HepG2 (cell line): Measurements from ENCODE around the gene PLEKHA3. TPM values are rescaled to one million over a fixed set of nuclear protein-coding genes. Genes with fewer than 3 reads are reported as not detected.

Source experiments
- ATAC-seq: fragments of 200-7000 bp; cut with Tn5 transposase; 3 replicates; pipeline ENCODE4 v1.9.1; 2020; ENCODE audit warnings: mild to moderate bottlenecking, moderate library complexity
- BruUV-seq: library from RNA; stranded (reverse); fragments of 400-500 nt; replicated peaks from 2 replicates; lab custom pipeline; 2021; lab: Mats Ljungman, UMichigan
- CTCF ChIA-PET: fragments of 300-600 bp; formaldehyde crosslinking; extraction: SDS; loops from one replicate; lab custom pipeline; 2021; ENCODE audit warnings: low total read pairs, inconsistent platforms, low intra/inter-chr PET ratio; lab: Yijun Ruan, JAX
- POLR2A ChIA-PET: fragments of 350-600 bp; sonication (Branson Sonifier 250); formaldehyde crosslinking; loops from one replicate; lab custom pipeline; 2020; ENCODE audit warnings: antibody characterized with exemption, inconsistent platforms; lab: Yijun Ruan, JAX
- DNase-seq: peaks from one replicate; pipeline ENCODE4 v3.0.0-alpha.2; 2015; ENCODE audit warnings: low spot score
- FAIRE-seq: peaks from 3 replicates; lab custom pipeline; 2011; peaks lifted over from hg19 to GRCh38; lab: Jason Lieb, UNC
- H2AFZ ChIP-seq: one replicate; pipeline ENCODE4 v1.6.1; 2011; ENCODE audit warnings: low read length, inconsistent platforms
- H3K27ac ChIP-seq: fragments of 300-600 bp; 3 replicates; pipeline ENCODE4 v1.8.0; 2011; ENCODE audit warnings: mixed run types, mild to moderate bottlenecking, mixed read lengths, low read length, inconsistent platforms; ENCODE audit not compliant: insufficient read depth; ENCODE audit errors: extremely low read length
- H3K27me3 ChIP-seq, 2 experiments: fragments of 200-600 bp in 1 of 2; 2 replicates in 1 of 2; 3 replicates in 1 of 2; pipeline versions ENCODE4 v1.6.0 to v1.8.0; 2011; ENCODE audit warnings: low read length in 2 of 2, mild to moderate bottlenecking in 2 of 2, moderate library complexity in 2 of 2, inconsistent platforms in 1 of 2; ENCODE audit not compliant: insufficient read depth in 2 of 2, control insufficient read depth in 1 of 2
- H3K36me3 ChIP-seq, 2 experiments: fragments of 200-600 bp in 1 of 2; replicated peaks in 1 of 2; 2 replicates in 1 of 2; 3 replicates in 1 of 2; pipeline versions ENCODE4 v1.5.1 to v1.8.0; 2011; ENCODE audit warnings: low read length in 2 of 2, inconsistent platforms in 1 of 2; ENCODE audit not compliant: insufficient read depth in 2 of 2, control insufficient read depth in 1 of 2
- H3K4me1 ChIP-seq: 2 replicates; pipeline ENCODE4 v1.5.1; 2012; ENCODE audit warnings: low read length, inconsistent platforms; ENCODE audit not compliant: insufficient read depth
- H3K4me2 ChIP-seq: 2 replicates; pipeline ENCODE4 v1.6.0; 2011; ENCODE audit warnings: low read depth, low read length, inconsistent platforms
- H3K4me3 ChIP-seq, 3 experiments: fragments of 200-600 bp in 1 of 3; sonication (generic), shearing (Covaris generic) in 1 of 3; replicated peaks in 1 of 3; 2 replicates each; pipeline ENCODE4 v1.5.1; 2011 to 2016; ENCODE audit warnings: low read length in 3 of 3, inconsistent platforms in 2 of 3, low read depth in 2 of 3, mild to moderate bottlenecking in 2 of 3, control low read depth in 1 of 3, mixed read lengths in 1 of 3; ENCODE audit not compliant: insufficient read depth in 1 of 3
- H3K79me2 ChIP-seq: one replicate; pipeline ENCODE4 v1.6.1; 2011; ENCODE audit warnings: low read length, inconsistent platforms; ENCODE audit not compliant: insufficient read depth
- H3K9ac ChIP-seq: 2 replicates; pipeline ENCODE4 v1.6.0; 2011; ENCODE audit warnings: mild to moderate bottlenecking, low read depth, low read length, inconsistent platforms; ENCODE audit not compliant: insufficient read depth
- H3K9me3 ChIP-seq: 2 replicates; pipeline ENCODE4 v1.5.1; 2012; ENCODE audit warnings: mild to moderate bottlenecking, low read length
- H4K20me1 ChIP-seq: 2 replicates; pipeline ENCODE4 v1.6.0; 2011; ENCODE audit warnings: inconsistent platforms, mild to moderate bottlenecking, low read length, moderate library complexity; ENCODE audit not compliant: insufficient read depth
- ATF7 ChIP-seq, 2 experiments: fragments of 450-650 bp in 1 of 2; sonication (generic) in 1 of 2; formaldehyde crosslinking in 1 of 2; IDR thresholded peaks; 2 replicates each; pipeline versions ENCODE4 v1.4.0 to v1.6.1; 2016 to 2020; ENCODE audit warnings: antibody characterized with exemption in 1 of 2, mild to moderate bottlenecking in 1 of 2, missing genetic modification reagents in 1 of 2
- ELF4 ChIP-seq: sonication (generic); formaldehyde crosslinking; IDR thresholded peaks from 2 replicates; pipeline ENCODE4 v1.5.0; 2020; ENCODE audit warnings: missing genetic modification reagents, mild to moderate bottlenecking, moderate library complexity, borderline replicate concordance
- FIP1L1 ChIP-seq: fragments of 200-400 bp; formaldehyde crosslinking; IDR thresholded peaks from 2 replicates; pipeline ENCODE4 v1.6.1; 2018; ENCODE audit warnings: low read depth, mild to moderate bottlenecking, low read length, moderate library complexity, borderline replicate concordance; ENCODE audit not compliant: insufficient read depth
- FOXK1 ChIP-seq: sonication (generic); formaldehyde crosslinking; IDR thresholded peaks from 2 replicates; pipeline ENCODE4 v1.4.0; 2020; ENCODE audit warnings: low read depth, missing genetic modification reagents, borderline replicate concordance
- IKZF1 ChIP-seq: fragments of 450-650 bp; IDR thresholded peaks from 2 replicates; pipeline ENCODE4 v1.7.1; 2016
- MIER2 ChIP-seq: IDR thresholded peaks from 2 replicates; pipeline ENCODE4 v1.6.1; 2016; ENCODE audit warnings: missing biosample characterization, missing genetic modification reagents
- NFIC ChIP-seq: IDR thresholded peaks from 2 replicates; pipeline ENCODE4 v1.6.1; 2012; ENCODE audit warnings: mild to moderate bottlenecking, low read length, inconsistent platforms
- NR2F1 ChIP-seq, 2 experiments: fragments of 450-650 bp in 1 of 2; formaldehyde crosslinking in 1 of 2; IDR thresholded peaks; 2 replicates each; pipeline versions ENCODE4 v1.5.0 to v1.6.1; 2016 to 2020; ENCODE audit warnings: mild to moderate bottlenecking in 1 of 2, missing compliant biosample characterization in 1 of 2, missing genetic modification reagents in 1 of 2, moderate library complexity in 1 of 2
- SMAD9 ChIP-seq: sonication (generic); formaldehyde crosslinking; IDR thresholded peaks from 2 replicates; pipeline ENCODE4 v1.5.1; 2020; ENCODE audit warnings: mild to moderate bottlenecking, missing genetic modification reagents
- ZFP37 ChIP-seq: sonication (generic); formaldehyde crosslinking; IDR thresholded peaks from 2 replicates; pipeline ENCODE4 v1.4.0; 2020; ENCODE audit warnings: missing genetic modification reagents, borderline replicate concordance
- ZNF546 ChIP-seq: sonication (generic); formaldehyde crosslinking; conservative IDR thresholded peaks from 2 replicates; pipeline ENCODE4 v1.8.1; 2023; ENCODE audit warnings: mild to moderate bottlenecking, missing genetic modification reagents
- ZNF557 ChIP-seq: sonication (generic); formaldehyde crosslinking; IDR thresholded peaks from 2 replicates; pipeline ENCODE4 v1.4.0; 2020; ENCODE audit warnings: missing genetic modification reagents
- ZNF629 ChIP-seq: sonication (generic); formaldehyde crosslinking; conservative IDR thresholded peaks from 2 replicates; pipeline ENCODE4 v1.5.0; 2020; ENCODE audit warnings: missing genetic modification reagents
- ZNF674 ChIP-seq: sonication (generic); formaldehyde crosslinking; IDR thresholded peaks from 2 replicates; pipeline ENCODE4 v1.5.0; 2020; ENCODE audit warnings: low read depth, mild to moderate bottlenecking, missing genetic modification reagents
- ZNF773 ChIP-seq: sonication (generic); formaldehyde crosslinking; IDR thresholded peaks from 2 replicates; pipeline ENCODE4 v1.4.0; 2020; ENCODE audit warnings: missing genetic modification reagents, borderline replicate concordance
- WGBS: methylation state at CpG from one replicate; pipeline ENCODE4 v1.1.6; 2017; ENCODE audit warnings: low lambda C conversion rate; 5-methylcytosine and 5-hydroxymethylcytosine counted together
- in situ Hi-C: cut with HindIII; loops from 2 replicates; pipeline ENCODE4 v1.10.0; 2017; ENCODE audit warnings: low pct_unique_long_range_greater_than_20kb; ENCODE audit not compliant: extremely low pct_ligation_motif_present
- intact Hi-C: fragments of 100-400 bp; cut with micrococcal nuclease; formaldehyde crosslinking; loops from one replicate; pipeline ENCODE4 v1.10.0; 2022; ENCODE audit not compliant: unreplicated experiment
- polyA plus RNA-seq, 8 experiments: library from polyadenylated mRNA; depleted of rRNA in 3 of 8; stranded (reverse) in 7 of 8; unstranded in 1 of 8; fragments of >200 nt; fragmentation: Illumina TruSeq in 4 of 8; extraction: Trizol in 4 of 8; gene quantifications; 2 replicates each; pipeline versions ENCODE4 v1.2.1 to v1.2.3, GENCODE V29; 2011 to 2016; ENCODE audit warnings: low read depth in 4 of 8, missing spikeins in 1 of 8, mixed read lengths in 1 of 8; ENCODE audit not compliant: insufficient read depth in 1 of 8
- total RNA-seq, 5 experiments: library from RNA; depleted of rRNA; stranded (reverse); fragments of >200 nt; fragmentation: Illumina TruSeq; extraction: Trizol; gene quantifications; 2 replicates each; pipeline ENCODE4 v1.2.3, GENCODE V29; 2016; ENCODE audit warnings: low read depth in 1 of 5
- TF ChIP-seq, protein P1 (sequence below), 2 experiments: sonication (generic) in 1 of 2; formaldehyde crosslinking in 1 of 2; IDR thresholded peaks; 2 replicates each; pipeline versions ENCODE4 v1.6.1 to v1.9.0; 2014 to 2022; ENCODE audit warnings: antibody characterized with exemption in 1 of 2, borderline replicate concordance in 1 of 2, inconsistent platforms in 1 of 2, low read depth in 1 of 2, missing genetic modification reagents in 1 of 2
- TF ChIP-seq, protein P2 (sequence below): sonication (generic); formaldehyde crosslinking; conservative IDR thresholded peaks from 2 replicates; pipeline ENCODE4 v1.8.0; 2022; ENCODE audit warnings: missing genetic modification reagents

Gene PLEKHA3
- total and polyA plus RNA-seq, 2 of the 13 experiments (the other 11 are each of a cell fraction or from before 2014, with no cell fraction given) = 11.7 to 23.1 TPM

- Histone ChIP-seq H3K27me3 (no peaks in the 10 kb centered on the region; a peak in 1 of 5 replicates), H3K4me2 (peak overlapping the region; percentile 91), H3K79me2 (peaks cover 45% of the 10 kb centered on the region), H3K9me3 (no peaks in the 10 kb centered on the region), H3K27ac (peak overlapping the region; percentile 89), H2AFZ (peak overlapping the region; percentile 81), H4K20me1 (peaks cover 9% of the 10 kb centered on the region; the same call in 1 of the 2 replicates), H3K9ac (peak overlapping the region; percentile 86), H3K4me3 (peak overlapping the region; percentile 80 to 91 (median 82)), H3K36me3 (no peaks in the 10 kb centered on the region), H3K4me1 (peaks cover 40% of the 10 kb centered on the region)
- ChIA-PET CTCF (no interaction called here), POLR2A (interaction anchor here (1.0 to 1.9 kb wide), 2 partner anchors 9 to 27 kb away, joined by 3 to 7 read pairs; partner anchors contain the start of genes PJVK and PRKRA)
- ATAC-seq (no peak), DNase-seq (no peak), FAIRE-seq (no peak)
- intact Hi-C loops (loop anchor here (1.0 kb wide), 2 partner anchors 9 to 27 kb away; partner anchors contain the start of genes PJVK and PRKRA), in situ Hi-C loops (no loop called here)
- WGBS = 1% methylated on average over 10 of the region's 10 CpGs
- BruUV-seq = TSS peak; percentile 83
- TF ChIP-seq ZFP37 (no peak), FOXK1 (no peak), SMAD9 (CRISPR knock-in tag) (no peak), IKZF1 (no peak), ZNF773 (CRISPR knock-in tag) (0 out of 2 replicates have a peak, but pooled peaks have one; percentile 35), NFIC (0 out of 2 replicates have a peak, but pooled peaks have one; percentile 12), NR2F1 (CRISPR knock-in tag; IDR thresholded peaks at IDR 0.05) (no peak), ZNF629 (CRISPR knock-in tag) (no peak), MIER2 (CRISPR knock-in tag) (no peak), ZNF546 (no peak), ZNF674 (no peak), FIP1L1 (no peak), ZNF557 (CRISPR knock-in tag) (peak; percentile 85; the same call in 1 of the 2 replicates), ATF7 (IDR thresholded peaks at IDR 0.05) (no peak), ATF7 (CRISPR knock-in tag; IDR thresholded peaks at IDR 0.05) (no peak), ELF4 (CRISPR knock-in tag) (0 out of 2 replicates have a peak, but pooled peaks have one; percentile 4)
- TF ChIP-seq, protein P1, sequence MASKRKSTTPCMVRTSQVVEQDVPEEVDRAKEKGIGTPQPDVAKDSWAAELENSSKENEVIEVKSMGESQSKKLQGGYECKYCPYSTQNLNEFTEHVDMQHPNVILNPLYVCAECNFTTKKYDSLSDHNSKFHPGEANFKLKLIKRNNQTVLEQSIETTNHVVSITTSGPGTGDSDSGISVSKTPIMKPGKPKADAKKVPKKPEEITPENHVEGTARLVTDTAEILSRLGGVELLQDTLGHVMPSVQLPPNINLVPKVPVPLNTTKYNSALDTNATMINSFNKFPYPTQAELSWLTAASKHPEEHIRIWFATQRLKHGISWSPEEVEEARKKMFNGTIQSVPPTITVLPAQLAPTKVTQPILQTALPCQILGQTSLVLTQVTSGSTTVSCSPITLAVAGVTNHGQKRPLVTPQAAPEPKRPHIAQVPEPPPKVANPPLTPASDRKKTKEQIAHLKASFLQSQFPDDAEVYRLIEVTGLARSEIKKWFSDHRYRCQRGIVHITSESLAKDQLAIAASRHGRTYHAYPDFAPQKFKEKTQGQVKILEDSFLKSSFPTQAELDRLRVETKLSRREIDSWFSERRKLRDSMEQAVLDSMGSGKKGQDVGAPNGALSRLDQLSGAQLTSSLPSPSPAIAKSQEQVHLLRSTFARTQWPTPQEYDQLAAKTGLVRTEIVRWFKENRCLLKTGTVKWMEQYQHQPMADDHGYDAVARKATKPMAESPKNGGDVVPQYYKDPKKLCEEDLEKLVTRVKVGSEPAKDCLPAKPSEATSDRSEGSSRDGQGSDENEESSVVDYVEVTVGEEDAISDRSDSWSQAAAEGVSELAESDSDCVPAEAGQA (IDR thresholded peaks at IDR 0.05; ENCODE audit: low read depth) = no peak
- TF ChIP-seq, protein P1 (CRISPR knock-in tag; IDR thresholded peaks at IDR 0.05; ENCODE audit: borderline replicate concordance) = peak; percentile 60; the same call in 1 of the 2 replicates
- TF ChIP-seq, protein P2, sequence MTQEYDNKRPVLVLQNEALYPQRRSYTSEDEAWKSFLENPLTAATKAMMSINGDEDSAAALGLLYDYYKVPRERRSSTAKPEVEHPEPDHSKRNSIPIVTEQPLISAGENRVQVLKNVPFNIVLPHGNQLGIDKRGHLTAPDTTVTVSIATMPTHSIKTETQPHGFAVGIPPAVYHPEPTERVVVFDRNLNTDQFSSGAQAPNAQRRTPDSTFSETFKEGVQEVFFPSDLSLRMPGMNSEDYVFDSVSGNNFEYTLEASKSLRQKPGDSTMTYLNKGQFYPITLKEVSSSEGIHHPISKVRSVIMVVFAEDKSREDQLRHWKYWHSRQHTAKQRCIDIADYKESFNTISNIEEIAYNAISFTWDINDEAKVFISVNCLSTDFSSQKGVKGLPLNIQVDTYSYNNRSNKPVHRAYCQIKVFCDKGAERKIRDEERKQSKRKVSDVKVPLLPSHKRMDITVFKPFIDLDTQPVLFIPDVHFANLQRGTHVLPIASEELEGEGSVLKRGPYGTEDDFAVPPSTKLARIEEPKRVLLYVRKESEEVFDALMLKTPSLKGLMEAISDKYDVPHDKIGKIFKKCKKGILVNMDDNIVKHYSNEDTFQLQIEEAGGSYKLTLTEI (CRISPR knock-in tag) = no peak
Measured at GRCh38 chr2:178478130-178478438, 2.2 kb upstream of the PLEKHA3 start.
